Ovary (tissue), 3 donors: Measurements from ENCODE around the gene IDUA.

Experiments
- CTCF ChIP-seq, 3 donors: fragments of 450-650 bp in 2 of 3; fragments of 200-600 bp in 1 of 3; IDR thresholded peaks; one replicate each; pipeline versions ENCODE4 v1.5.1 to v1.8.0; 2016 to 2022; ENCODE audit warnings: antibody characterized with exemption in 3 of 3, mild to moderate bottlenecking in 1 of 3
- POLR2A ChIP-seq: fragments of 450-650 bp; IDR thresholded peaks from one replicate; pipeline ENCODE4 v1.6.1; 2017; ENCODE audit warnings: antibody characterized with exemption, mild to moderate bottlenecking, moderate library complexity
- donor health status: DM: no; HTN: no; CAD: no.

- TF ChIP-seq CTCF (IDR thresholded peaks at IDR 0.05) = no peak
- no peak for TF ChIP-seq POLR2A
Measured at GRCh38 chr4:1003271-1004070, 16.6 kb downstream of the IDUA start.
